GM23248 (cell line): Measurements from ENCODE around the gene COL23A1.

Experiments
- EZH2 ChIP-seq: fragments of 200-600 bp; sonication (generic); IDR thresholded peaks from 2 replicates; pipeline ENCODE4 v1.6.1; 2018; ENCODE audit warnings: antibody characterized with exemption, mild to moderate bottlenecking; ENCODE audit not compliant: insufficient read depth, poor library complexity, severe bottlenecking
- EZH2phosphoT487 ChIP-seq: fragments of 200-600 bp; sonication (generic); IDR thresholded peaks from 2 replicates; pipeline ENCODE4 v1.6.1; 2018; ENCODE audit warnings: antibody characterized with exemption, moderate library complexity, mild to moderate bottlenecking, low read depth; ENCODE audit not compliant: insufficient read depth

GRCh38 chr5:178540526-178540925, 49.7 kb downstream of the COL23A1 start:
- TF ChIP-seq EZH2phosphoT487 = no peak
- TF ChIP-seq EZH2 = no peak
